C4-2B (cell line): Measurements from ENCODE around the gene TPPP.

Experiments used
- ZFX ChIP-seq: fragments of 450-650 bp; IDR thresholded peaks from 2 replicates; pipeline ENCODE4 v1.6.1; 2017
- TF ChIP-seq, protein P1 (sequence below): fragments of 450-650 bp; conservative IDR thresholded peaks from 2 replicates; pipeline ENCODE4 v1.5.1; 2017; ENCODE audit warnings: mild to moderate bottlenecking

- no peak for TF ChIP-seq ZFX
- TF ChIP-seq, protein P1, sequence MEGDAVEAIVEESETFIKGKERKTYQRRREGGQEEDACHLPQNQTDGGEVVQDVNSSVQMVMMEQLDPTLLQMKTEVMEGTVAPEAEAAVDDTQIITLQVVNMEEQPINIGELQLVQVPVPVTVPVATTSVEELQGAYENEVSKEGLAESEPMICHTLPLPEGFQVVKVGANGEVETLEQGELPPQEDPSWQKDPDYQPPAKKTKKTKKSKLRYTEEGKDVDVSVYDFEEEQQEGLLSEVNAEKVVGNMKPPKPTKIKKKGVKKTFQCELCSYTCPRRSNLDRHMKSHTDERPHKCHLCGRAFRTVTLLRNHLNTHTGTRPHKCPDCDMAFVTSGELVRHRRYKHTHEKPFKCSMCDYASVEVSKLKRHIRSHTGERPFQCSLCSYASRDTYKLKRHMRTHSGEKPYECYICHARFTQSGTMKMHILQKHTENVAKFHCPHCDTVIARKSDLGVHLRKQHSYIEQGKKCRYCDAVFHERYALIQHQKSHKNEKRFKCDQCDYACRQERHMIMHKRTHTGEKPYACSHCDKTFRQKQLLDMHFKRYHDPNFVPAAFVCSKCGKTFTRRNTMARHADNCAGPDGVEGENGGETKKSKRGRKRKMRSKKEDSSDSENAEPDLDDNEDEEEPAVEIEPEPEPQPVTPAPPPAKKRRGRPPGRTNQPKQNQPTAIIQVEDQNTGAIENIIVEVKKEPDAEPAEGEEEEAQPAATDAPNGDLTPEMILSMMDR, result no peak
Observed at GRCh38 chr5:655406-655805, 37.7 kb downstream of the TPPP start.
